SJCRH30 (cell line): ENCODE measurements around the gene NCOR1. TPM values are rescaled to one million over a fixed set of nuclear protein-coding genes. Genes with fewer than 3 reads are reported as not detected.
"Not testable (repeated sequence)": the region's sequence is repeated elsewhere in the genome, so short reads cannot be mapped to it uniquely, and the experiment has no call there.

Experiments
- DNase-seq, 2 experiments: peaks; one replicate each; pipeline ENCODE4 v3.0.0-alpha.2; 2015 to 2020
- H3K27ac ChIP-seq: fragments of 250-450 bp; sonication (Bioruptor Pico); 2 replicates; pipeline ENCODE4 v1.5.1; 2020; ENCODE audit warnings: mild to moderate bottlenecking, moderate library complexity
- H3K27me3 ChIP-seq: fragments of 250-450 bp; sonication (Bioruptor Pico); 2 replicates; pipeline ENCODE4 v1.5.1; 2020; ENCODE audit warnings: mild to moderate bottlenecking, moderate library complexity
- H3K36me3 ChIP-seq: fragments of 250-450 bp; sonication (Bioruptor Pico); 2 replicates; pipeline ENCODE4 v1.5.1; 2020; ENCODE audit warnings: mild to moderate bottlenecking, moderate library complexity
- H3K4me1 ChIP-seq: fragments of 250-450 bp; sonication (Bioruptor Pico); 2 replicates; pipeline ENCODE4 v1.5.1; 2020; ENCODE audit warnings: mild to moderate bottlenecking, moderate library complexity
- H3K4me3 ChIP-seq: fragments of 250-450 bp; sonication (Bioruptor Pico); 2 replicates; pipeline ENCODE4 v1.5.1; 2020; ENCODE audit warnings: mild to moderate bottlenecking, moderate library complexity
- H3K9me3 ChIP-seq: fragments of 250-450 bp; sonication (Bioruptor Pico); replicated peaks from 2 replicates; pipeline ENCODE4 v1.5.1; 2020; ENCODE audit warnings: mild to moderate bottlenecking, moderate library complexity
- total RNA-seq: library from RNA; depleted of rRNA; stranded (reverse); fragments of >200 nt; shearing (Covaris generic); gene quantifications from 2 replicates; pipeline ENCODE4 v1.2.3, GENCODE V29; 2014

NCOR1 gene
- total RNA-seq, 1 experiment from 2014 or later, result 274 TPM

DNA sequence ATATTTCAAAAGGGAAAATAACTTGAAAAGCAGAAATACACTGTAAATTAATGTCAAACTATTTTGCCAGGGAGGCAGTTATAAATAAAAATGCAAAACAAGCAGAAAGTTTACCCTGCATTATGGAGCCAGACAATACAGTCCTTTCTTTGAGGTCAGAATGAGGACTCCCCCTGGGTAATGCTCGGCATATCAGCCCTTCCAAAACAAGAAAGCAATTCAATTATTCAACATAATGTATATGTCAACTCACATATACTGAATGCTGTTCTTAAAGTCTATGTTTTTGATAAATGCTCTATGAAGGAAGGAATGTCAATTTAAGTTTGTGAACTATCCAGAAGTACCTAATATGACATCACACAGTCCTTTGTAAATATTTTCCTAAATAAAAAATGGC, 143.3 kb downstream of the NCOR1 start:
- H3K4me3 ChIP-seq, result no peak overlapping the region
- no peaks in the 10 kb centered on the region for H3K27me3 ChIP-seq
- H3K27ac ChIP-seq, result no peak overlapping the region
- H3K9me3 ChIP-seq, result no peaks in the 10 kb centered on the region
- DNase-seq, result no peak
- H3K4me1 ChIP-seq, result no peaks in the 10 kb centered on the region
- H3K36me3 ChIP-seq, result peaks cover 85% of the 10 kb centered on the region

DNA sequence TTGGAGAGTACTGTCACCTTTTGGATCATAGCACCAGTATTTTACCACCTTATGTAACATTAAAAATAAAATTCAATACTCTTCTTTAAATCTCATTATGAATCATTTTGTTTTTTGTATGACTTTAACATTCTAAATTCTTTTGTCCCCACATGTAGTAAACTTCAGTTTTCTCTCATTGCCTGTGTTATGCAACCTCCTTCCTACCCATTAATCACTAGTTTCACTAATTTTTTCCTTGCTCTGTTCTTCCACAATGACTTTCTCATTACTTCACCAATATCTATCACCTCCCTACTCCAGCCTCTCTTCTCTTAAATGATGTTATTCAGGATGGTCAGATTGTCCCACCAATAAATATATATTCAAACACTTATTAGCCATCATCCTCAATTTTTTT, 147.0 kb downstream of the NCOR1 start:
- no peaks in the 10 kb centered on the region for H3K4me1 ChIP-seq
- DNase-seq, result no peak
- no peaks in the 10 kb centered on the region for H3K9me3 ChIP-seq
- H3K27ac ChIP-seq, result no peak overlapping the region
- no peak overlapping the region for H3K4me3 ChIP-seq
- peaks cover 81% of the 10 kb centered on the region for H3K36me3 ChIP-seq
- no peaks in the 10 kb centered on the region for H3K27me3 ChIP-seq

DNA sequence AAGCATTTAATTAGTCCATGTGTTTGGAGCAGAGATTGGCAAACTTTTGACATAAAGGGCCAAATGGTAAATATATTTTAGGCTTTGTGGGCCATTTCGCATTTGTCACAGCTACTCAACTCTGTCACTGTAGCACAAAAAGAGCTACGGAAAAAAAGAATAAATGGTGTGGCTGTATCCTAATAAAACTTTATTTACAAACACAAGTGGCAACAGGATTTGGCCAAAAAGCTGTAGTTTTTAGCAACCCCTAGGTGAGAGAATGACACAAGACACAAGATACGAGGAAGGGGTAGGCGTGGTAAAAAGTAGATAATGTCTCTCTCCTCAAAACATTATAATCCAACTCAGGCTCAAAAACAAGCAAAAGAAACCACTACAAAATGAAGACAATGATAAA, 149.2 kb downstream of the NCOR1 start:
- H3K9me3 ChIP-seq, result no peaks in the 10 kb centered on the region
- H3K4me3 ChIP-seq, result no peak overlapping the region
- DNase-seq, result no peak
- no peaks in the 10 kb centered on the region for H3K4me1 ChIP-seq
- H3K27ac ChIP-seq, result no peak overlapping the region
- H3K36me3 ChIP-seq, result peaks cover 80% of the 10 kb centered on the region
- H3K27me3 ChIP-seq, result no peaks in the 10 kb centered on the region

DNA sequence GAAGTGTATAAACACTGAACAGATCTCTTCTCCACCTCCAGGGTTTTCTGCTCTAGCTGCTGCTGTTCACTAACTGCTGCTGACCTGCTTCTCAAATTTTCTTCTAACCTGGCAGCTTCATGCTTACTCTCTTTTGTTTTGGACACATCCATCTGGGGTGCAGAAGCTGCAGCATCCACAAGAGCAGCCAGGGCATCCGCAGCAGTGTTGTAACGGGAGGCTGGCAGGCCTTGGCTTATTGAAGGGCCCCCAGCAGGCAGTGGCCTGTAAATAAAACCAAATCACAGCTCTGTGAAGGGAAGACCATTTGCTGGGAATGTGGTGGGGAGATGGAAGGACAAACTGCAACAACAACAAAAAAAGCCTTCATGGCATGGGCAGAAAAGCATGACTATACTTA, 153.7 kb downstream of the NCOR1 start:
- no peak for DNase-seq
- Histone ChIP-seq H3K27me3 (no peaks in the 10 kb centered on the region), H3K36me3 (peaks cover 92% of the 10 kb centered on the region), H3K27ac (no peak overlapping the region), H3K9me3 (no peaks in the 10 kb centered on the region), H3K4me1 (no peaks in the 10 kb centered on the region), H3K4me3 (no peak overlapping the region)

DNA sequence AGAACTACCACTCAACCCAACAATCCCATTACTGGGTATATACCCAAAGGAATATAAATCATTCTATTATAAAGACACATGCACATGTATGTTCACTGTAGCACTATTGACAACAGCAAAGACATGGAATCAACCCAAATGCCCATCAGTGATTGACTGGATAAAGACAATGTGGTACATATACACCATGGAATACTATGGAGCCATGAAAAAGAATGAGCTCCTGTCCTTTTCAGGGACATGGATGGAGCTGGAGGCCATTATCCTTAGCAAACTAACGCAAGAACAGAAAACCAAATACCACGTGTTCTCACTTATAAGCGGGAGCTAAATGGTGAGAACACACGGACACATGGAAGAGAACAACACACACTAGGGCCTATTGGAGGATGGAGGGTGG, 160.2 kb downstream of the NCOR1 start:
- H3K27me3 ChIP-seq, H3K9me3 ChIP-seq, DNase-seq, H3K4me1 ChIP-seq, H3K27ac ChIP-seq, H3K4me3 ChIP-seq: not testable (repeated sequence)
- H3K36me3 ChIP-seq, result peaks cover 93% of the 10 kb centered on the region

DNA sequence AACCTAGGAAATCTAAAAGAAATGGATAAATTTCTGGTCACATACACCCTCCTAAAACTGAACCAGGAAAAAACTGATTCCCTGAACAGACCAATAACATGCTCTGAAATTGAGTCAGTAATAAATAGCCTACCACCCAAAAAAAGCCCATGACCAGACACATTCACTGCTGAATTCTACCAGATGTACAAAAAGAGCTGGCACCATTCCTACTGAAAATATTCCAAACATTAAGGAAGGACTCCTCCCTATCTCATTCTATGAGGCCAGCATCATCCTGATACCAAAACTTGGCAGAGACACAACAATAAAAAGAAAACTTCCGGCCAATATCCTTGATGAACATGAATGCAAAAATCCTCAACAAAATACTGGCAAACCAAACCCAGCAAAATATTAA, 162.8 kb downstream of the NCOR1 start:
- Histone ChIP-seq H3K4me3 (no peak overlapping the region), H3K36me3 (peaks cover 81% of the 10 kb centered on the region), H3K27ac (no peak overlapping the region), H3K9me3 (0 out of 2 replicates have a peak, but pooled peaks cover 5% of the 10 kb centered on the region), H3K4me1 (no peaks in the 10 kb centered on the region), H3K27me3 (no peaks in the 10 kb centered on the region)
- no peak for DNase-seq

DNA sequence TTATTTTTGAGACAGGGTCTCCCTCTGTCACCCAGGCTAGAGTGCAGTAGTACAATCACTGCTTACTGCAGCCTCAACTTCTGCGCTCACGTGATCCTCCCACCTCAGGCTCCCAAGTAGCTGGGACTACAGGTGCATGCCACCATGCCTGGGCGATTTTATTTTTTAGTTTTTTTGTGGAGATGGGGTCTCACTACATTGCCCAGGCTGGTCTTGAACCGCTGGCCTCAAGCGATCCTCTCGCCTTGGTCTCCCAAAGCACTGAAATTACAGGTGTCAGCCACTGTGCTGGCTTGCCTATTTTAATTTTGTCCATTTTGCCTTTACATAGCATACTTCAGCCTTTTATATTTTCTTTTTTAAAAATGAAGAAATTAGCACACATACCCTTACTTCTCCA, 164.5 kb downstream of the NCOR1 start:
- DNase-seq, result no peak
- Histone ChIP-seq H3K4me3 (no peak overlapping the region), H3K27ac (no peak overlapping the region), H3K4me1 (no peaks in the 10 kb centered on the region), H3K9me3 (0 out of 2 replicates have a peak, but pooled peaks cover 5% of the 10 kb centered on the region), H3K36me3 (peaks cover 83% of the 10 kb centered on the region), H3K27me3 (no peaks in the 10 kb centered on the region)

DNA sequence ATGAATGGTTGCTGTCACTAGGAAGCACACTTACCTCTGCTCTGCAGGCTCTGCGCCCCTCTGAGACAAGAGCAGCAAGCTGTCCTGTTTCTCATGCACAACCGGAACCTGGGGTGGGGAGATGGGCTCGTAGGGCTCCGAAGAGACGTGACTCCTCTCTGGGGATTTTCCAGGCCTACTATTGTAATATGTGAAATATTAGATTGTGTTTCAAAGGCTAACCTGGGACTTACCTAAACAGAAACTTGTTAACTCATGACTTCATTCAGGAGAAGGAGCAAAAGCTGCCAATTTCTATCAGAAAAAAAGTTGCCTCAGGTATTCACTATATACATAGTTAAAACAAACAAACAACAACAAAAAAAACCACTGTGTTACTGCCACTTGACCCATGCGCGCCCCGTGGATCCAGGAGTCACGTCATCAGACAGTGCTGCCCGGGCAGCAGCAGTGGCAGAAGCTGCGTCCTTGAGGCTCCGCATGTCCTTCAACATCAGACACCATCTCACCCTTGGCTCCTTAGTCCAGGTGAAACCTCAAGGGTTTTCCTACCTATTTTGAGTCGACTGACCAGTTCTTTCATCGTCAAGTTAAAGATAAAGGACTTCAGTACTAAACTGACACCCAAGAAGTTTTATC, 166.4 kb downstream of the NCOR1 start:
- no peak overlapping the region for H3K4me3 ChIP-seq
- H3K27ac ChIP-seq, result no peak overlapping the region
- H3K27me3 ChIP-seq, result no peaks in the 10 kb centered on the region
- H3K4me1 ChIP-seq, result no peaks in the 10 kb centered on the region
- peaks cover 82% of the 10 kb centered on the region for H3K36me3 ChIP-seq
- H3K9me3 ChIP-seq, result 0 out of 2 replicates have a peak, but pooled peaks cover 5% of the 10 kb centered on the region
- no peak for DNase-seq

DNA sequence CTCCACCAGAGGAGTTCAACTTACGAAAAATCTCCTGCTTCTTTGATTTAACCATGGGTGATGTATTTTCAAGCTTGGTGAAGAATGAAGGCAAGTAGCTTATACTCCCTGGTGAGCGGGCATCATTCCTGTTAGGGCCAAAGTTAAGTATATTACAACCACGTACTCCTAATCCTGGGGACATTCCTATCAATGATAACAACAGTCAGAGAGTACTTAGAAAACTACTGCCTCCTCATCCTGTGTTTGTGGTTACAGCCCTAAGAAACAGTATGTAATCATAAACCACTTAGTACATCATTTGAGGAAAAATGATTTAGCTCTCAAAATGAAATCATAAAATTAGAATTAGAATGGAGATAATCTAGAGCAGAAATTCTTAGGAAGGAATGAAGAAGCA, 168.4 kb downstream of the NCOR1 start:
- H3K27me3 ChIP-seq, result no peaks in the 10 kb centered on the region
- no peaks in the 10 kb centered on the region for H3K9me3 ChIP-seq
- H3K4me3 ChIP-seq, result no peak overlapping the region
- no peak for DNase-seq
- no peak overlapping the region for H3K27ac ChIP-seq
- peaks cover 83% of the 10 kb centered on the region for H3K36me3 ChIP-seq
- H3K4me1 ChIP-seq, result no peaks in the 10 kb centered on the region

DNA sequence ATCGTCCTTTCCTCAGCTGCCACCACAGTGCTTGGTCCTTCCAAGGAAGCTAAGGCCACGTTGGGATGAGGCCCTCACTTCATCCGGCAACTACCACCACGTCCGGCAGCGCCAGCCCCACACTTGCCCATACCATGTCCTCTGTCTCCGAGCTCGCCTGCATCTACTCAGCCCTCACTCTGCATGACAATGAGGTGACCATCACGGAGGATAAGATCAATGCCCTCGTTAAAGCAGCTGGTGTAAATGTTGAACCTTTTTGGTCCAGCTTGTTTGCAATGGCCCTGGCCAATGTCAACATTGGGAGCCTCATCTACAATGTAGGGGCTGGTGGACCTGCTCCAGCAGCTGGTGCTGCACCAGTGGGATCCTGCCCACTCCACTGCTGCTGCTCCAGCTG, 170.8 kb downstream of the NCOR1 start:
- H3K27me3 ChIP-seq, result no peaks in the 10 kb centered on the region
- peaks cover 90% of the 10 kb centered on the region for H3K36me3 ChIP-seq
- H3K9me3 ChIP-seq, result no peaks in the 10 kb centered on the region
- no peak for DNase-seq
- H3K4me1 ChIP-seq, result no peaks in the 10 kb centered on the region
- H3K4me3 ChIP-seq, result no peak overlapping the region
- no peak overlapping the region for H3K27ac ChIP-seq

DNA sequence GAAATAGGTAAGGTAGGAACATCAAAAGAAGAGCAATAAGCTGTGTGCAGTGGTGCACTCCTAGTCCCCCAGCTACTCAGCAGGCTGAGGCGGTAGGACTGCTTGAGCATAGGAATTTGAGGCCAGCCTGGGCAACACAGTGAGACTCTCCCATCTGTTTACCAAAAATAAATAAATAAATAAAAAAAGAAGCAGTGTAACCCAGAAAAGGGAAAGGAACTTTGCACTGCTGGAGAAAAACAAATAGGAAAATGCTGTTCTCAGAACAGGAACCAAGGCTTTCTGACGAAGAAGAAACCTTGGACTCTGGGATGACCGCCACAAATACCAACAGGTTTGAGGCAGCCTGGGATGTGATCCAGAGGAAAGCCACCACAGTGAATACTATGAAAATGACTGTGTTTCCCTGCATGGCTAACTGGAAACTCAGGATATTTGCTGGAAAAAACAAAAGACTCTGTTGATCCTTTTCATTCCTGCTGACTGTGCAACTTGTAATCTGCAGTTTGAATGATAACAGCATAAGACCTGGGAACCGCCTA, 174.6 kb downstream of the NCOR1 start:
- Histone ChIP-seq H3K4me3 (no peak overlapping the region), H3K27ac (no peak overlapping the region), H3K9me3 (no peaks in the 10 kb centered on the region), H3K27me3 (no peaks in the 10 kb centered on the region), H3K4me1 (no peaks in the 10 kb centered on the region), H3K36me3 (peaks cover 95% of the 10 kb centered on the region)
- no peak for DNase-seq

DNA sequence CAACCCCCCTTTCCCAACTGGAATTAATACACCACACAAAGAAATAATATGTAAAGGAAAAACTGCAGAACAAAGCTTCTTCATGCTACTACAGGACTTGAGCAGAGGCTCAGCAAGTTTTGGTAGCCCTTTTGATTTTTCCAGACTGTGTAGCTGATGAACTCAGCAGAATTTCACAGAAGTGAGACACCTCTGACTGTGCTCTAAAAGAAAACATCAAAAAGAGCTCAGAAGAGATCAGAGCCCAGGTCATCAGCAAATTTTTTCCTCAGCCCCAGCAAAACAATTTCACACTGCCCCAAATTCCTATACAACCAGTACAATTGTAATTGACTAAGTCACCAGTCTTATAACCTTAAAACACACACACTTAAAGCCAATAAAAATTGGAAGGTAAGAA, 177.7 kb downstream of the NCOR1 start:
- H3K27ac ChIP-seq, result no peak overlapping the region
- H3K4me3 ChIP-seq, result no peak overlapping the region
- DNase-seq, result no peak
- peaks cover 93% of the 10 kb centered on the region for H3K36me3 ChIP-seq
- H3K27me3 ChIP-seq, result no peaks in the 10 kb centered on the region
- H3K9me3 ChIP-seq, result no peaks in the 10 kb centered on the region
- no peaks in the 10 kb centered on the region for H3K4me1 ChIP-seq

DNA sequence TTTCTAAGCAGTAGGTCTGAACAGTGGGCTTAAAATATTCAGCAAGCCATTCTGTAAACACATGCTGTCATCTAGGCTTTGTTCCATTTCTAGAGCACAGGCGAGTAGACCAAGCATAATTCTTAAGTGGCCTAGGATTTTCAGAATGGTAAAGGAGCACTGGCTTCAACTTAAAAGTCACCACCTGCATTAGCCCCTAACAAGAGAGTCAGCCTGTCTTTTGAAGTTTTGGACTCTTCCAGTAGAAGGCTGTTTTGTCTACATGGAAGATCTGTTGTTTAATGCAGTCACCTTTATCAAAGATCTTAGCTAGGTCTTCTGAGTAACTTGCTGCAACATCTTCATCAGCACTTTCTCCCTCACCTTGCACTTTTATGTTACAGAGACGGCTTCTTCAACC, 179.1 kb downstream of the NCOR1 start:
- Histone ChIP-seq H3K4me3 (no peak overlapping the region), H3K27me3 (no peaks in the 10 kb centered on the region), H3K27ac (no peak overlapping the region), H3K4me1 (no peaks in the 10 kb centered on the region), H3K9me3 (no peaks in the 10 kb centered on the region), H3K36me3 (peaks cover 93% of the 10 kb centered on the region)
- DNase-seq, result no peak

DNA sequence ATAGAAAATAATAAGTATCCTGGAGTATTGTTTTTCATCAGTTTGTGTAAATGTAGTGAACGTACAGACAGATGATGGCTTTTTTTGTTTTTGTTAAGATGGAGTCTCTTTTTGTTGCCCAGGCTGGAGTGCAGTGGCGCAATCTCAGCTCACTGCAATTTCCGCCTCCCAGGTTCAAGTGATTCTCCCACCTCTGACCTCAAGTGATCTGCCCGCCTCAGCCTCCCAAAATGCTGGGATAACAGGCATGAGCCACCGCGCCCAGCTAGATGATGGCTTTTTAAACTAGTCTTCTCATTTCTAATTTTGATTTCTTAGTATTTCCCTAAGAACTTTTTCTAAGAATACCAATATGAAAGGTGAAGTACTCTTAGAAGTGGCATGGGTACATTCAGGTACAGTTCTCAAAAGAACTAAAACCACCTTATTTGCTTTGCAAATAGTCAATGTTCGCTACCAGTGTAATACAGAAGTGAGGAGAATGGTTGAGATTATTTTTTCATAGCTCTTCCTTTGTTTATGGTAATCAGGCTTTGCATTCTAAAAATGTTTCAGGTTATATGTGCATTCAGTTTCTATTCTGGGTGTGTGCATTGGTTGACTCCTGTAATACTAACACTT, 181.5 kb downstream of the NCOR1 start:
- peaks cover 6% of the 10 kb centered on the region; the same call in 1 of the 2 replicates for H3K4me1 ChIP-seq
- H3K36me3 ChIP-seq, result peaks cover 94% of the 10 kb centered on the region
- no peak for DNase-seq
- no peak overlapping the region for H3K4me3 ChIP-seq
- no peak overlapping the region for H3K27ac ChIP-seq
- H3K27me3 ChIP-seq, result no peaks in the 10 kb centered on the region
- no peaks in the 10 kb centered on the region for H3K9me3 ChIP-seq

DNA sequence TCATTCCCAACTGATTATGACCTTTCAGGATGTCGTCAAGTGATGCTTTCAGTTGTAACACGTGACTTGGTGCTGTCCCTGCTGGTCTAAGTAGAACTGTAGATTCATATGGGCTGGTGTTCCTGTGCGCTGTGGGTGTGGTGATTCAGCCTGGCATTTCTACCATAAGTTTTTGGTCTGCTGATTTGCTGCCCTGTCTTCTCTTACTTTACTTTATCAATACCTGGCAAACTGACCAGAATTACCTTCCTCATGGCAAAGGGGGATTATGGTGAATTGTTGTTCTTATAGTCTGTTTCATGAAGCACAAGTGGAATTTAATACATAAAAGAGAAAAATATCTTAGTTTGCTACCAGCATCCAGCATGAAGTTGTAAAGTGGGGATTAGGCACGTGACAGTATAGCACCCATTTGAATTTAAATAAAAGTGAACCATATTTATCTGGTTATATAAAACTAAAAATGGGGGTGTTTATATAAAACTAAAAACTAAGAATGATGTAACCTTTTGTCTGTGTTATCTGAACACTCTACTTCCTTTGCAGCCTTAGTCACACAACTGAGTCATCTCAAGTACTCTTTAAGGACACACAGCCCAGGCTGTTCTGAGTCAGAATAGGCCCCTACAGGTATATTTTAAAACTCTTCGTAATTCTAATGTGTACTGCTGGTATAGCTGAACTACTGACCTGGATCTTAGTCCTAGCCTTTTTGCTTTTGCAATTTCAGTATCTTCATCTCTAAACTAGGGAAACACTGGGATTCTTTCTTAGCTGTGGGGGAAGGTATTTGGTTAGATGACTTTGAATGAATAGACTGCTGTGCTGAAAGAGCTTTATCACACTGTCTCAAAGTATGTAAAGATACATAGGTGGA, 187.4 kb downstream of the NCOR1 start:
- Histone ChIP-seq H3K36me3 (peaks cover 98% of the 10 kb centered on the region), H3K4me1 (peaks cover 6% of the 10 kb centered on the region; the same call in 1 of the 2 replicates), H3K27ac (no peak overlapping the region), H3K27me3 (no peaks in the 10 kb centered on the region), H3K4me3 (no peak overlapping the region), H3K9me3 (no peaks in the 10 kb centered on the region)
- DNase-seq, result no peak
